ENCODE data around the gene TPSG1.

DNA sequence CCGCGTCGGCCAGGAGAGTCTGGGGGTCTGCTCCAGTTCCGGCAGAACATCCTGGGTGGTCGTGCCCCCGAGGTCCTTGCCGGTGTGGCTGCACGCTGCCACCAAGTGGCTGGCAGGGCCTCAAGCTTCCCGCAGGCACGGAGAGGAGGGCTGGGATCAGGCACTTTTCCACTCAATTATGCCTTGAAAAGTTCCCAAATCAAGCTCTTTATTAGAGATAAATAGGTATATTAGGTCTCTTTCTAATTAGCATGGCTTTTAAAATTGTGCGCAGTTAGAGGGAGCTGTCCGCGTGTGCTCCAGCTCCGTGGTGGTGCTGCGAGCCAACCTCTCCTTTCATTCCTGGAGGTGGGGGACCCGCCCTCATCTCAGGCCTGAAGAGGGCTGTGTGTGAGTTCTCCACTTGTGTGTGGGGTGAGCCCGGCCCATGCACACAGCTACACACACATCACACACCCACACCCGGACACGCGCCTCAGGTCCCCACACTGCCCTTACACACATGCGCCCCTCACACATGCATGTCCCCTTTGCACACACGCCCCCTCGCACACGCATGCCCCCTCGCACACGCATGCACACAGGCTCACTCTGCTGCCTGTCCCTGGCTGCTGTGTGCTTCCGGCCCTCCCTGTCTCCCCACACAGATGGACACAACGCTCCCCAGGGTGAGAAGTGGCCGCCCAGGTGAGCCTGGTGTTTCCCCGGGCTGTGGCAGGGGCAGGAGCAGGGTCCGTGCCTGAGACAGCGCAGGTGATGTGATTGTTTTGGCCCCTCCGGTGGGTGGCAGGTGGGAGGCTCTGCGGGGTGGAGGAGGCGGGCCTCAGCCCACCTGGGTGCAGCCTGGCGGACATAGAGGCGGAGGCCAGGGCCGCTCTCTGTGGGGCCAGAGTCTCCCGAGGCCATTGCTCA, 43.4 kb downstream of the TPSG1 start:
- TF ChIP-seq, protein P1, sequence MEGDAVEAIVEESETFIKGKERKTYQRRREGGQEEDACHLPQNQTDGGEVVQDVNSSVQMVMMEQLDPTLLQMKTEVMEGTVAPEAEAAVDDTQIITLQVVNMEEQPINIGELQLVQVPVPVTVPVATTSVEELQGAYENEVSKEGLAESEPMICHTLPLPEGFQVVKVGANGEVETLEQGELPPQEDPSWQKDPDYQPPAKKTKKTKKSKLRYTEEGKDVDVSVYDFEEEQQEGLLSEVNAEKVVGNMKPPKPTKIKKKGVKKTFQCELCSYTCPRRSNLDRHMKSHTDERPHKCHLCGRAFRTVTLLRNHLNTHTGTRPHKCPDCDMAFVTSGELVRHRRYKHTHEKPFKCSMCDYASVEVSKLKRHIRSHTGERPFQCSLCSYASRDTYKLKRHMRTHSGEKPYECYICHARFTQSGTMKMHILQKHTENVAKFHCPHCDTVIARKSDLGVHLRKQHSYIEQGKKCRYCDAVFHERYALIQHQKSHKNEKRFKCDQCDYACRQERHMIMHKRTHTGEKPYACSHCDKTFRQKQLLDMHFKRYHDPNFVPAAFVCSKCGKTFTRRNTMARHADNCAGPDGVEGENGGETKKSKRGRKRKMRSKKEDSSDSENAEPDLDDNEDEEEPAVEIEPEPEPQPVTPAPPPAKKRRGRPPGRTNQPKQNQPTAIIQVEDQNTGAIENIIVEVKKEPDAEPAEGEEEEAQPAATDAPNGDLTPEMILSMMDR (IDR thresholded peaks at IDR 0.05) = peak in 1 of 4 experiments; percentile 7
- no peak for TF ChIP-seq POLR2A (IDR thresholded peaks at IDR 0.05)

Measured in uterus (tissue), 2 donors.